Mammary epithelial cell (primary cell): ENCODE measurements around the gene STX18.

Experiments
- EZH2 ChIP-seq: IDR thresholded peaks from 2 replicates; pipeline ENCODE4 v1.6.1; 2012; ENCODE audit warnings: low read length, inconsistent platforms, borderline replicate concordance
- TF ChIP-seq, protein P1 (sequence below), 2 donors: IDR thresholded peaks in 1 of 2; conservative IDR thresholded peaks in 1 of 2; 2 replicates each; pipeline ENCODE4 v1.5.1; 2011 to 2012; ENCODE audit warnings: inconsistent platforms in 2 of 2, low read length in 2 of 2, mild to moderate bottlenecking in 2 of 2, control low read depth in 1 of 2, low read depth in 1 of 2; ENCODE audit not compliant: insufficient read depth in 1 of 2; ENCODE audit errors: extremely low read depth in 1 of 2

DNA sequence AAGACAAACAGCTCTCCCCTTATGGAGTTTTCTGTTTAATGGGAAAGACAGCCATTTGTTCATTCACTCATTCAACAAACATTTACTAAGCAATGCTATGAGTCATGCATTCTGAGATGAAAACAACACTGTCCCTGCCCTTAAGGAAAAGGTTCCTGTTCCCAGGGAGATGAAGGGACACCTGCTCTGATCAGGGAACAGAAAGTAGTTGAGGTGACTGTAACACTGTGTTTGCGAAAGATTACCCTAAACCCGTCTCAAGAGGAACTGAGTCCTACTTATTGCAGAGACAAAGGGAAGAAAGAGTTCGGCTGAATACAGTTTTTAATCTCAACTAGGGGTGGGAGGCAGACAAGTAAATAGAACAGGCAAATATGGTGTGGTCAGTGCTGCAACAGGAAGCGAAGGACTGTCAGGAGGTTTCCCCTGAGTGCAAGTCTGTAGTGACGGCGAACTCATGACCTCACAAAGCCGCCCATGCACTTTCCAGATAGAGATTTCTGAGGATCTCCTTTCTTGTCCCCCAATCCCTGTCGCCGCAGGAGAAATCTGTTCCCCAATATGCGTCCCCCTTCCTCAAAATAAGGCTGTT, 712 bp downstream of the STX18 start:
- TF ChIP-seq, protein P1, sequence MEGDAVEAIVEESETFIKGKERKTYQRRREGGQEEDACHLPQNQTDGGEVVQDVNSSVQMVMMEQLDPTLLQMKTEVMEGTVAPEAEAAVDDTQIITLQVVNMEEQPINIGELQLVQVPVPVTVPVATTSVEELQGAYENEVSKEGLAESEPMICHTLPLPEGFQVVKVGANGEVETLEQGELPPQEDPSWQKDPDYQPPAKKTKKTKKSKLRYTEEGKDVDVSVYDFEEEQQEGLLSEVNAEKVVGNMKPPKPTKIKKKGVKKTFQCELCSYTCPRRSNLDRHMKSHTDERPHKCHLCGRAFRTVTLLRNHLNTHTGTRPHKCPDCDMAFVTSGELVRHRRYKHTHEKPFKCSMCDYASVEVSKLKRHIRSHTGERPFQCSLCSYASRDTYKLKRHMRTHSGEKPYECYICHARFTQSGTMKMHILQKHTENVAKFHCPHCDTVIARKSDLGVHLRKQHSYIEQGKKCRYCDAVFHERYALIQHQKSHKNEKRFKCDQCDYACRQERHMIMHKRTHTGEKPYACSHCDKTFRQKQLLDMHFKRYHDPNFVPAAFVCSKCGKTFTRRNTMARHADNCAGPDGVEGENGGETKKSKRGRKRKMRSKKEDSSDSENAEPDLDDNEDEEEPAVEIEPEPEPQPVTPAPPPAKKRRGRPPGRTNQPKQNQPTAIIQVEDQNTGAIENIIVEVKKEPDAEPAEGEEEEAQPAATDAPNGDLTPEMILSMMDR (conservative IDR thresholded peaks at IDR 0.05 in 1 of 2, IDR thresholded peaks at IDR 0.05 in 1 of 2; ENCODE audit: extremely low read depth in 1 of 2, insufficient read depth in 1 of 2, low read depth in 1 of 2, low read length in 2 of 2), result no peak
- no peak for TF ChIP-seq EZH2
